ENCODE data around the gene GMPPB.

- TF ChIP-seq CTCF (IDR thresholded peaks at IDR 0.05; ENCODE audit: control extremely low read depth in 1 of 3, insufficient read depth in 1 of 3, low read depth in 1 of 3, low read length in 3 of 3) (no peak), POLR2AphosphoS5 (IDR thresholded peaks at IDR 0.05; ENCODE audit: low read depth, low read length) (no peak), CREB1 (IDR thresholded peaks at IDR 0.05) (no peak), CEBPB (IDR thresholded peaks at IDR 0.05; ENCODE audit: low read depth, low read length) (no peak)
These were observed 17.2 kb downstream of the GMPPB start for GRCh38 chr3:49706456-49707112.

Data from H1 (cell line).